CD4-positive, alpha-beta T cell treated with Interleukin-4 for 4 hours (primary cell): ENCODE measurements around the gene NFIA.
A peak's percentile ranks its signal among the peaks of the same experiment; 100 is the strongest.
"Not testable (repeated sequence)": the region's sequence is repeated elsewhere in the genome, so short reads cannot be mapped to it uniquely, and the experiment has no call there.

Experiments used
- DNase-seq: peaks from one replicate; pipeline ENCODE4 v3.0.0-alpha.2; 2020

Gene NFIA

DNA sequence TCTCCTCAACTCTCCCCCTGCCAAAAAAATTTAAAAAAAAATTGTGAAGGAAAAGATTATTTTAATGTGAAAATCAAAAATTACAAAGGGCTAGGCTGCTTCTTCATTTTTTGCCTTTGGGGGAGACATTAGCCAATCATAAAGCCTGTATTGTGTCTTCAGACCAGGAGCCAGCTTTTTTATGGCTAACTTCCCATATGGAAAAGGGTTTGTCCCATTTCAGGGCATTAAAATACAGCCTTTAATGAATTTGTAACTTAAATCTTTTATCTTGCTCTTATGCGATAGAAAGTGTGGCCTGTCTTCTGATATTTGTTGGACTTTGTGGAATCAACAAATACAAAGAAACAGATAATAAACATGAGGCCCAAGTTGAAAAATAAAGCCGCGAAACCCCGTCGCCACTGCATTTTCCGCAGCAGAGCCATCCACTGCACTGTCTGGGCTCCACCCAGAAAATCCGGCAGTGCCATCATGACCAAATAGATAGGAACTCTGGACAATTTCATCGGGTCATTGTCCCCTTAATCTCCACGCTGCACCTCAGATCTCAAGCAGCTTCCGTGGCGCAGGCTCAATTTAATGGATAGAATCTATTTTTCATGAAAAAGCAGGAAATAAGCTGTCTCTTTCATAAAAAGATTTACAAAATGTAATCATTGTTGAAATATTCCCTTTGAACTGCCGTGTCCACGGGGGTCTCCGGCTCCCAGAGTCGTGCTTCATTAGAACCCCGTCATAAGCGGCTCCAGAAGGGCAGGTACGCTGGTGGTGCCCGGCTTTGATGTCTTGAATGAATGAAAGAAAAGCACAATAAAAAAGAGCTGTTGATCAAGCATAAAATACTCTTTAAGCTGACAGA is 365.0 kb downstream of the NFIA start:
- no peak for DNase-seq

- no peak for DNase-seq
These were observed 365.6 kb downstream of the NFIA start for GRCh38 chr1:61447968-61448430.

GRCh38 chr1:61448914-61449313 is 366.6 kb downstream of the NFIA start:
- DNase-seq, result no peak

DNA sequence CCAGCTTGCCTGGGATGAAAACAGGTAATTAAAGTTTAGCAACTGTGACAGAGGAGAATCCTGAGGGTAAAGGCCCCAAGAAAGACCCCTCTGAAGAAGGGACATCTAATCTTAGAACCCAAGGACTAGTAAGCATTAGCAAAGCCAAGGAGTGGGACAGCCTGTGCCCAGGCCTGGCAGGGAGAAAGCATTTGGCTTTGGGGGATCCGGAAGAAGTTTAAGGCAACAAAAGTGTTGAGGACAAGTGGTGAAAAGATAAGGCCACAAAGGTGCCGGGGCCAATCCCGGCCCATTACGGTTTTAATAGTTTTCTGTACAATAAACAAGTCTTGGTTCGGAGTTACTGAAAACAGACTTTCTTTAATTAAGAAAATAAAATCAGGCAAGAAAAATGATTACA is 367.0 kb downstream of the NFIA start:
- no peak for DNase-seq

GRCh38 chr1:61450454-61450853 is 368.1 kb downstream of the NFIA start:
- no peak for DNase-seq

- no peak for DNase-seq
These were observed 368.7 kb downstream of the NFIA start for GRCh38 chr1:61450872-61451571.

DNA sequence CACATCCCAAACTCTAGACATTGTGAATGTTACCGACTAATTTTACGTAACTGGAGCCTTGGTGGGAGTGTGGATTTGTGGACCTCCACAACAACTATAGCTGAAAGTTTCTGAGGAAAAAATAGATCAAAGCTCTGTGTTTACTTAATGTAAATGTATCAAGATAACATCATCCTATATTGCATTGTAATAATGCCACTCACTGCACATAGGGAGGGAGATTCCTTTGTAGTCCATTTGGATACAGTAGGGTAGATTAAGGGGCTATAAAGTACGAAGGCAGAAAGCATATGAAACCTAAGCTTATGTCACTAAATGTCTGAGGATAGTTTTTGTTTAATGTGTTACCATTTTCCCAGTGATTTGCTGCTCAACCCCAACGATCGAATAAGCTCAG is 369.2 kb downstream of the NFIA start:
- DNase-seq, result no peak

DNA sequence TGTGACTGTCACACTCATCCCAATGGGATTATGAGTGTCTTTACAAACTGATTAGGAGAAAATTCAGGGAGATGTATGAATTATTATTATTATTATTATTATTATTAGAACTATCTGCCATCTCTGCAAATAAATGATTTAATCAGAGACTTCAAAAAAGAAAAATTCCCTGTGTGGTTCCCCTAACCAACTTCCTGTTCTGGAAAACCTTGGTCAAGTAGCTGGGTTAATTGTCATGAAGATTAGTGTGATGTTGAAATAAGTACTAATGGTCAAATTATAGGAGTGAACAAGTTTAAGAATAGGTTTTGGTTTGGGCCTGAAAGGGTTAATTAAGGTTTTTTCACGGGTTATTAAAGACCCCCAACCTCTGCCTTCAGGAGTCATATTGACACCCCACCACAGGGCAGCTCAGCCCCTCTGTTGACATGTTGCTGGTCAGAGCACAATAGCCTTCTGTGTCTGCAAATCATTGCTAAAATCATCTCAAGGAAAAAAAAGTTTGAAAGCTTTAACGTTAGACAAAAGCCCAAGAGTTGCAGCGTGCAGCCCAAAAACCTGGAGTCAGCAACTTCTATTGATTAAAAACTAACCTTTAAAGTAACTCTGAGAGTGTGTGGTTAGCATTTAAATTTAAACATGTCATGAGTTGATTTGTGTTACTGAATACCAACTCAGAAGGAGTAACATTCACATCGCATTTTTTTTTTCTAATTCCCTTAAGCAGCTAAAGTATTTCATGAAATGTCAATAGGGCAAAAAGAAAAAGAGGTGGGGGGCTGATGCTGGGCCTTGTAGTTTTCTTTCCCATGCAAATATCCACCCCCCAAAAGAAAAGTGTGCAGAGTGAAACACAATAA is 370.0 kb downstream of the NFIA start:
- no peak for DNase-seq

GRCh38 chr1:61453111-61453961 is 371.0 kb downstream of the NFIA start:
- peak; percentile 74 for DNase-seq

DNA sequence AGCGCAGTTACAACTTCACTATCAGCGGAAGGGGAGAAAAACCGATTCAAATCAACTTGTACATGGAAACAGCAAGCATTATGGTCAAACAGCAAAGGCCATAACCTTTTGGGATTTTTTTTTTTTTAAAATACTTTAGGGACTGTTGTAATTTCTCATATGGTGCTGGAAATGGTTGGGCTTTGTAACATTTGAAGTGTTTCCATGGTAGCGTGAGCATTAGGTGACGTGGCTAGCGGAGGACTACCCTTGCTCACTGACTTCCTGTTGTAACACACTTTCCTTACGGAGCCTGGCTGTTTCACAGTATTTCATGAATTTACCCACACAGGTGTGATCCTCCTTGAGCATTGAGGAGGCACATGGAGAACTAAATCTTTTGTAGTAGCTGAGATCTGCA is 373.0 kb downstream of the NFIA start:
- DNase-seq, result no peak

GRCh38 chr1:61457526-61458040 is 375.2 kb downstream of the NFIA start:
- DNase-seq, result no peak

- DNase-seq, result no peak
These were observed 377.0 kb downstream of the NFIA start for GRCh38 chr1:61459345-61459744.

DNA sequence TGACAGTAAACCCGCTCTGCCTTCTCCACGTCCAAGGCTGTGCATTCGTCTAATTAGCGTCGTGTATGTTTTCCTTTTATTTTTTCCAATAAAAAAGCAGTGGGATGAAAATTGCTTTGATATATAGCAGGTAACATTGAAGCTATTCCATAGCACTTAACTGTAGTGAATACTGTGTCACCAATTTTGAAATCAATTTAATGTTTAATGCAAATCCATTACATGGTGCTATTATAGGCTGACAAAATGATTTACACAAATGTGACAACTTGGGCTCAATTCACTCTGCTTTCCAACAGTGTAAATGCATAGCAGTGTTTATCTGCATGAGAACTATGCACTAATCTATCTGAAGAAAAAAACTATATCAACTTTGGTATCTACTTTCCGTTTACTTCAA is 377.8 kb downstream of the NFIA start:
- no peak for DNase-seq

DNA sequence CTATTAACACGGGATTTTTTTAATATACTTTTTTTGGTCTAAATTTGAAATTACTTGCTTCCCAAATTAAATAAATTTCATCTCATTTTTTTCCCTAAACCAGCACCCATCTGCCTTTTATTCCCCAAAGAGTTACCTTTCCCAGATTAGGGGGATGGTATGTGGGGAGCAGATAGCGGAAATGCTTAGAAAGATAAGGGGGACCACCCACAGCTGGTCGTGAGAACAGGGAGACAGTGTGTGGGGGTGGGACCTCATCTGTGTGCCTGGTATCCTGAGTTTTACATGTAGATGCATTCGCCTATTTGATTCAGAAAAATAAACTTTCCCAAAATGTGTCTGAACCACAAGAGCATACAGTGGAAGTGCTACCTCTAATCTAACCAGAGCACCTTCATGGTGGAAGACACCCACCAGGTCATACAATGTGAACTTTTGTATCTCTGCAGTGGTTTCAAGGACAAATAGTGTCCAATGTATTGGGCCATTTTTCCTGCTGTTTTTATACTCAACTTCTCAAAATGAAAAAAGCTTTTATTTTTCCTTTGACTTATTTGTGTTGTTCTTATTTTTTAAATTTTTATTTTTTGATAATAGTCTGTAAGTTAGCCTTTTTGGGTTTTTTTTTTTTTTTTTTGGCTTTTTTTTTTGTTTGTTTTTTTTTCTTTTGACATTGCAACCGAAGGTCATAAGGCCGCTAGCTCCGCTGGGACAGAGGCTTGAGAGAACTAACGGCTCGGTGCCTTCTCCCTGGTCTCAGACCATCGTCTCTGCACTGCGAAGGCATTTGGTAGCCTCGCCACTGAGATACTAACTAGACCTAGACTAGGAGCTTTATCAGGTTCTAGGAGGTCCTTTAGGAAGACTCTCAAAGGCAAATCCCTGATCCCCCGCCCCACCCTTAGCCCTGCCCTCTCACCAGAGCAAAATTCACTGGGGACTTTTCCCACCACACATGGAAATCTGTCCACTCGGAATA is 379.3 kb downstream of the NFIA start:
- DNase-seq, result no peak

DNA sequence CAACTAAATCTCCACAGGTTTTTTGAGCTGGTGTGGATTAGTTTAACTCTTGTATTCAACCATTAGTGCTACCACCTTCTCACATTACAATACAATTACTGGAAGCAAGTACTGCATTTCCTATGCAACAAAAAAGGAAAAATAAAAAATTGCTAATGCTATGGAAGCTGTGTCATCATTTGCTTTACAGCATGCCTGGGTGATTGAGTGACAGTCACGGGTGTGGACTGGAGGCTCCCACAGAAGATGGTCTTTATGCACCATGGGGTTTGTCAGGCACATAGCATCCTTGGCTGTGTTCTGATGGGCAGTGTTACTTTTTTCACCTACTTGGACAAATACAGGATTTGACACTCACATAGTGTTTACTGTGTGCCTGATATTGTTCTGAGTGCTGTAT is 380.3 kb downstream of the NFIA start:
- no peak for DNase-seq

GRCh38 chr1:61463220-61463619 is 380.9 kb downstream of the NFIA start:
- DNase-seq, result no peak

DNA sequence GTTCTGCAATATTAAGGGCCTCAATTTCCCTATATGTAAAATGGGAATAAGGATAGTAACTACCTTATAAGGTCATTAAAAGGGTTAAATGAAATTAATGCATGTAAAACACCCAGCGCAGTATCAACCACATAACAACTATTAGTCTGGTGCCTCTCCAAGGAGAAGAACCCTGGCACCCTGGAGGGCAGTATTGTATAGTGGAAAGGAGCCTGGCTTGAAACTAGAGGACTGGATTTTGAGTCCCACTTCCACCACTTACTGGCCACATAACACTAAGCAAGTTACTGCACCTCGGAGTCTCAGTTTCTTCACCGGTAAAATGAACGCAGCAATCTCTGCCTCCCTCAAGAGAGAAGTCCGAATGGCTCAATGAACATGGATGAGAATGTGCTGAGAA is 385.5 kb downstream of the NFIA start:
- DNase-seq, result not testable (repeated sequence)

GRCh38 chr1:61469365-61469764 is 387.0 kb downstream of the NFIA start:
- DNase-seq, result no peak

DNA sequence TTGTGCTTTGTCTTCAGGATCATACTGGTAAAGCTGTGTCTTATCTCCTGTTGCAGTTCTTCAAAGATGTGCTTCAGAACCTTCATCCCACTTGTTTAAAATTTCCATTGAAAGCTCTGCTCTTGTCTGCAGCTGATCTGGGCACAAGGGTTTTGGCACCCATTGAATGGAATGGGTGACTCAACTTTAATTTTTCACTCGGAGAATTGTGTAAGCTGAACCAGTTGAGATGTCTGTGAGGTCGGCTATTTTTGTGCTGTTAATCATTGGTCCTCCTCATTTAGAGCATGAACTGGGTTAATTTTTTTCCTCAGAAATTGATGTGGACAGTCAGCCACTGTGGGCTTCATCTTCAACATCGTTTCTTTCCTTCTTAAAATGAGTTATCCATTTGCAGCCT is 390.5 kb downstream of the NFIA start:
- no peak for DNase-seq

DNA sequence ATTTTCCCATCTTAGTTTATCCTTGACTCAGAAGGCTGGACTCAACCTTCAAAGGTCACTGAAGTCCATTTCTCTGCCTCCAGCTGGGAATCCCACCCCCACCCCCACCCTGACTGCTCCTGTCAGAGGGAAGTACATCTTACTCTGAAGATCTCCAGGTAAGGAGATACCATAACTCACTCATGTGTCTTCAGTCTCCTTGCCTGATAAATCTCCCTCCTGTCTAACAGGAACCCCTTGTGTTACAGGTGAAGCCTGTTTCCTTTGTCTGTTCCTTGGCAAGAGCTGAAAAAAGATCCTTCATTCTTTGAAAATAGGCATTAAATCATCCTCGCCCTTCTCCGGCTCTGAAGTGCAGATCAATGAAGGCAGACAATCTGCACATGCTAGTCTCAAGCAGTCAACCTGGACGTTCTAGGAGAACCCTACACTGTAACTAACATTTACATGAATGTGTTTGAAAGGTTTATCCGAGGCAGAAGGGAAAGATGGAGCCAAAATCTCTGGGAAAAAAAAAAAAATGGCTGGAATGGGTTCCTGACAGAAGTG is 392.0 kb downstream of the NFIA start:
- DNase-seq, result no peak

- no peak for DNase-seq
These were observed 392.6 kb downstream of the NFIA start for GRCh38 chr1:61474963-61475362.
